CD4-positive, alpha-beta T cell (primary cell): ENCODE data around the gene SLC38A11. TPM values are rescaled to one million over a fixed set of nuclear protein-coding genes. Genes with fewer than 3 reads are reported as not detected.

ENCODE experiments used
- ATAC-seq: fragments of 200-7000 bp; cut with Tn5 transposase; one replicate; pipeline ENCODE4 v1.10.0; 2022; ENCODE audit warnings: mild to moderate bottlenecking; ENCODE audit not compliant: poor library complexity
- CTCF ChIA-PET: fragments of 350-600 bp; sonication (Branson Sonifier 250); formaldehyde crosslinking; loops from one replicate; lab custom pipeline; 2021; ENCODE audit warnings: antibody characterized with exemption, inconsistent platforms; lab: Charles Lee
- POLR2A ChIA-PET: fragments of 350-600 bp; sonication (Branson Sonifier 250); formaldehyde crosslinking; loops from one replicate; lab custom pipeline; 2021; ENCODE audit warnings: antibody characterized with exemption, inconsistent platforms; lab: Charles Lee
- DNase-seq, 14 experiments: peaks; one replicate each; pipeline ENCODE4 v3.0.0-alpha.2; 2013 to 2020; ENCODE audit warnings: mixed read lengths in 2 of 14
- H3K27ac ChIP-seq, 2 donors: one replicate each; pipeline versions ENCODE4 v1.5.1 to v1.7.0; 2013; ENCODE audit warnings: low read length in 2 of 2, low read depth in 1 of 2, mild to moderate bottlenecking in 1 of 2
- H3K27me3 ChIP-seq, 2 experiments: 1 replicate in 1 of 2; 2 replicates in 1 of 2; pipeline versions ENCODE4 v1.6.1 to v1.7.0; 2013; ENCODE audit warnings: low read length in 2 of 2, control low read depth in 1 of 2, mild to moderate bottlenecking in 1 of 2, moderate library complexity in 1 of 2; ENCODE audit not compliant: insufficient read depth in 2 of 2, control insufficient read depth in 1 of 2
- H3K36me3 ChIP-seq: one replicate; pipeline ENCODE4 v1.6.1; 2013; ENCODE audit warnings: low read length, control low read depth; ENCODE audit not compliant: insufficient read depth
- H3K4me1 ChIP-seq: one replicate; pipeline ENCODE4 v1.6.1; 2013; ENCODE audit warnings: low read length, control low read depth; ENCODE audit not compliant: insufficient read depth
- H3K4me3 ChIP-seq: one replicate; pipeline ENCODE4 v1.5.1; 2013; ENCODE audit warnings: mild to moderate bottlenecking, low read length, moderate library complexity
- H3K9me3 ChIP-seq, 2 experiments: 1 replicate in 1 of 2; 2 replicates in 1 of 2; pipeline versions ENCODE4 v1.6.1 to v1.7.0; 2013; ENCODE audit warnings: low read length in 2 of 2, mild to moderate bottlenecking in 2 of 2, control low read depth in 1 of 2, moderate library complexity in 1 of 2; ENCODE audit not compliant: control insufficient read depth in 1 of 2, insufficient read depth in 1 of 2
- H3K27ac Mint-ChIP-seq: one replicate; pipeline ENCODE4 v1.8.0; 2020; ENCODE audit warnings: mixed read lengths
- H3K27me3 Mint-ChIP-seq: one replicate; pipeline ENCODE4 v1.8.0; 2021; ENCODE audit warnings: mixed read lengths
- H3K36me3 Mint-ChIP-seq: one replicate; pipeline ENCODE4 v1.8.0; 2021; ENCODE audit warnings: low read depth, mixed read lengths
- H3K4me1 Mint-ChIP-seq: one replicate; pipeline ENCODE4 v1.8.0; 2021; ENCODE audit warnings: low read depth, mixed read lengths
- H3K4me3 Mint-ChIP-seq: one replicate; pipeline ENCODE4 v1.8.0; 2020; ENCODE audit warnings: mild to moderate bottlenecking, mixed read lengths
- H3K9me3 Mint-ChIP-seq: one replicate; pipeline ENCODE4 v1.8.0; 2020; ENCODE audit warnings: mixed read lengths
- intact Hi-C, 2 experiments: fragments of 100-400 bp; cut with DNase I in 1 of 2; cut with micrococcal nuclease in 1 of 2; formaldehyde crosslinking; loops; one replicate each; pipeline versions ENCODE4 v1.15.1 to v1.9.0; 2023 to 2025; cut with DNase I, micrococcal nuclease
- total RNA-seq, 174 experiments: library from RNA in 2 of 174; stranded (reverse) in 2 of 174; gene quantifications; one replicate each; pipeline ENCODE4 v1.2.3 and lab custom pipeline; 2021 to 2026
- TF ChIP-seq, protein P1 (sequence below): fragments of 200-600 bp; IDR thresholded peaks from one replicate; pipeline ENCODE4 v1.8.0; 2022; ENCODE audit warnings: antibody characterized with exemption, mild to moderate bottlenecking

SLC38A11 gene
- total RNA-seq, 2 experiments from 2014 or later, result not detected

DNA sequence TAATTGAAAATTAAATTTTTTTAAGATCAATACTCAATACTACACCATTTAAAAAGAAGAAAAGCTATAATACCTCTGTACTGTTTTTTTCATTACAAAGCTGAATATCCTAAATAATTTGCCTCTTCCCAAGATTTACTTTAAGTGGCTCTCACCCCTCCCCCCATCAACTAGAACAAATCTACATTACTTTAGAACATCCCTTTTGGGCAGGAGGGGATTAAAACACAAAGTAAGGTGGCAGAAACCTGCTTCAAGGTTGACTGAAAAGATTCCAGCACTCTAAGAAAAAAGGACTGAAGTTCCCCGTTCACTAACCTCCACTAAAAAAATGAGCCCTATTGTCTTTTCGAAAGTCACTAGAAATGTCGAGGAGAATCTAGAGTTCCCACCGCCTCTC lies 42.3 kb downstream of the SLC38A11 start:
- no peak overlapping the region for H3K27ac Mint-ChIP-seq
- POLR2A ChIA-PET, result no interaction called here
- Histone ChIP-seq H3K27me3 (no peaks in the 10 kb centered on the region), H3K4me3 (no peak overlapping the region), H3K36me3 (no peaks in the 10 kb centered on the region), H3K9me3 (no peaks in the 10 kb centered on the region), H3K4me1 (no peaks in the 10 kb centered on the region), H3K27ac (no peak overlapping the region)
- H3K36me3 Mint-ChIP-seq, result no peaks in the 10 kb centered on the region
- H3K4me1 Mint-ChIP-seq, result peaks cover 5% of the 10 kb centered on the region
- no peak for DNase-seq
- H3K27me3 Mint-ChIP-seq, result no peaks in the 10 kb centered on the region
- TF ChIP-seq, protein P1, sequence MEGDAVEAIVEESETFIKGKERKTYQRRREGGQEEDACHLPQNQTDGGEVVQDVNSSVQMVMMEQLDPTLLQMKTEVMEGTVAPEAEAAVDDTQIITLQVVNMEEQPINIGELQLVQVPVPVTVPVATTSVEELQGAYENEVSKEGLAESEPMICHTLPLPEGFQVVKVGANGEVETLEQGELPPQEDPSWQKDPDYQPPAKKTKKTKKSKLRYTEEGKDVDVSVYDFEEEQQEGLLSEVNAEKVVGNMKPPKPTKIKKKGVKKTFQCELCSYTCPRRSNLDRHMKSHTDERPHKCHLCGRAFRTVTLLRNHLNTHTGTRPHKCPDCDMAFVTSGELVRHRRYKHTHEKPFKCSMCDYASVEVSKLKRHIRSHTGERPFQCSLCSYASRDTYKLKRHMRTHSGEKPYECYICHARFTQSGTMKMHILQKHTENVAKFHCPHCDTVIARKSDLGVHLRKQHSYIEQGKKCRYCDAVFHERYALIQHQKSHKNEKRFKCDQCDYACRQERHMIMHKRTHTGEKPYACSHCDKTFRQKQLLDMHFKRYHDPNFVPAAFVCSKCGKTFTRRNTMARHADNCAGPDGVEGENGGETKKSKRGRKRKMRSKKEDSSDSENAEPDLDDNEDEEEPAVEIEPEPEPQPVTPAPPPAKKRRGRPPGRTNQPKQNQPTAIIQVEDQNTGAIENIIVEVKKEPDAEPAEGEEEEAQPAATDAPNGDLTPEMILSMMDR, result no peak
- H3K9me3 Mint-ChIP-seq, result no peaks in the 10 kb centered on the region
- CTCF ChIA-PET, result no interaction called here
- intact Hi-C loops, result no loop called here
- H3K4me3 Mint-ChIP-seq, result no peak overlapping the region
- no peak for ATAC-seq

DNA sequence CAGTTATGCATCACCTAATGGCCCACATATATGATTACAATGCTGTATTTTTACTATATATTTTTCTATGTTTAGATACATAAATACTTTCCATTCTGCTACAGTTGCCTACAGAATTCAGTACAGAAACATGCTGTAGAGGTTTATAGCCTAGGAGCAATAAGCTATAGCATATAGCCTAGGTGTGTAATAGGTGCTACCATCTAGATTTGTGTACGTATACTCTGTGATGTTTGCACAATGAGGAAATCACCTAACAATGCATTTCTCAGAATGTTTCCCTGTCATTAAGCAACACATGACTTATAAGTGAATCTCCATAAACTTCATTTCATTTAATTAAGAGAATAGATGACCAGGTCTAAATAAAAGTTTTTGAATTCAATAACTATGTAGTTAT lies 43.5 kb downstream of the SLC38A11 start:
- TF ChIP-seq, protein P1, result no peak
- DNase-seq (no peak), ATAC-seq (no peak)
- H3K4me1 ChIP-seq, result no peaks in the 10 kb centered on the region
- no peaks in the 10 kb centered on the region for H3K36me3 ChIP-seq
- Mint-ChIP-seq H3K36me3 (no peaks in the 10 kb centered on the region), H3K9me3 (no peaks in the 10 kb centered on the region), H3K4me1 (peaks cover 5% of the 10 kb centered on the region), H3K27me3 (no peaks in the 10 kb centered on the region), H3K4me3 (no peak overlapping the region), H3K27ac (no peak overlapping the region)
- H3K4me3 ChIP-seq, result no peak overlapping the region
- no peaks in the 10 kb centered on the region for H3K9me3 ChIP-seq
- ChIA-PET POLR2A (no interaction called here), CTCF (no interaction called here)
- H3K27me3 ChIP-seq, result no peaks in the 10 kb centered on the region
- intact Hi-C loops, result no loop called here
- H3K27ac ChIP-seq, result no peak overlapping the region

DNA sequence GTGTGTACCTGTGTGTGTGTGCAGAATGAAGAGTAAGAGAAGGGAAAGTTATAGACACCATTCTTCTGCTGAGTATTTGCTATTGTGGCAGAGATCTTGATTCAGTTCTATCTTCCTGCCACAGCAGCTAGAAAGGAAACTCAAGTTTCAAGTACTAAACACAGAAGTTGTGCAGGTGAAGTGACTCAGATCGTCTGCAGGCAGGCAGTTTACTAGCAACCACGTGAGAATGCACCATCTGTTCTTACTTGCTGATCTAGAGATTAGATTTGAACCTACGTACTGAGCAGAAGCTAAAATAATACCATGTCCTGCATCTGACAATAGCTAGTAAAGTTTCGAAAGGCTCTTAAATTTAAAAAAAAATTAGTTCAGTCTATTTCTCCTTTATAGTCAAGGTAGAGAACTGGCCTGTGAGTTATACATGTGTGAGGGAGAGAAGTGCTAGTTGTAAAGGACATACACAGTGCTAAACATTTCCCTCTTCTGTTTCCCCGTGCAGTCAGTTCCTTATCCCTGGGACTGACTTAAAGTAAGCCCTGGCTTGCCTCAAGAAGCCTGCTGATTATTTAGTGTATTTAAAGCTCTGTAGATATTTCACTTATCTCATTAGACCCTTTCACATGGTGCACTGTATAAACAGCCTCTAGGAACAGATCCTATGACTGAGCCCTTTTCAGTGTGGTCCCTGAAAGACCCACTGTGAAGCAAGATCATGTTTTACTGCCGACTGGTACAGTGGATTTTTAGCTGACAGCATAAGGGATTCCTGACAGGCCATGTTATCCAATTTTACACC lies 45.0 kb downstream of the SLC38A11 start:
- intact Hi-C loops, result no loop called here
- H3K27me3 Mint-ChIP-seq, result no peaks in the 10 kb centered on the region
- Histone ChIP-seq H3K4me3 (no peak overlapping the region), H3K27me3 (no peaks in the 10 kb centered on the region), H3K4me1 (no peaks in the 10 kb centered on the region), H3K36me3 (no peaks in the 10 kb centered on the region), H3K27ac (no peak overlapping the region), H3K9me3 (no peaks in the 10 kb centered on the region)
- TF ChIP-seq, protein P1, result no peak
- peaks cover 5% of the 10 kb centered on the region for H3K4me1 Mint-ChIP-seq
- H3K4me3 Mint-ChIP-seq, result no peak overlapping the region
- H3K9me3 Mint-ChIP-seq, result no peaks in the 10 kb centered on the region
- ChIA-PET POLR2A (no interaction called here), CTCF (no interaction called here)
- ATAC-seq (peak; percentile 21), DNase-seq (peak in 2 of 14 experiments; percentile 3 to 8)
- H3K36me3 Mint-ChIP-seq, result no peaks in the 10 kb centered on the region
- no peak overlapping the region for H3K27ac Mint-ChIP-seq
